BLaER1 (cell line): Measurements from ENCODE around the gene KMT2B.

Experiments used
- H3K27ac ChIP-seq: shearing (Covaris generic); formaldehyde crosslinking; 2 replicates; pipeline ENCODE4 v1.8.1; 2022
- H3K27me3 ChIP-seq: shearing (Covaris generic); formaldehyde crosslinking; 2 replicates; pipeline ENCODE4 v1.8.1; 2022
- H3K36me3 ChIP-seq: shearing (Covaris generic); formaldehyde crosslinking; 2 replicates; pipeline ENCODE4 v1.8.1; 2022
- H3K4me1 ChIP-seq: shearing (Covaris generic); formaldehyde crosslinking; 2 replicates; pipeline ENCODE4 v1.8.1; 2022
- H3K4me2 ChIP-seq: shearing (Covaris generic); formaldehyde crosslinking; 2 replicates; pipeline ENCODE4 v1.8.1; 2022
- H3K4me3 ChIP-seq: shearing (Covaris generic); formaldehyde crosslinking; 2 replicates; pipeline ENCODE4 v1.8.1; 2022
- H3K9ac ChIP-seq: shearing (Covaris generic); formaldehyde crosslinking; 2 replicates; pipeline ENCODE4 v1.8.1; 2022
- H3K9me3 ChIP-seq: shearing (Covaris generic); formaldehyde crosslinking; 2 replicates; pipeline ENCODE4 v1.8.1; 2022
- H4K20me1 ChIP-seq: shearing (Covaris generic); formaldehyde crosslinking; 2 replicates; pipeline ENCODE4 v1.8.1; 2022
- Cebpa-rat ChIP-seq: shearing (Covaris generic); IDR thresholded peaks from 2 replicates; pipeline ENCODE4 v1.8.1; 2022

The KMT2B gene

GRCh38 chr19:35755550-35756376, 38.0 kb downstream of the KMT2B start:
- H3K9me3 ChIP-seq: no peaks in the 10 kb centered on the region
- peaks cover 47% of the 10 kb centered on the region for H3K36me3 ChIP-seq
- peaks cover 28% of the 10 kb centered on the region for H3K4me1 ChIP-seq
- H3K27me3 ChIP-seq: no peaks in the 10 kb centered on the region
- no peak overlapping the region for H3K27ac ChIP-seq
- H4K20me1 ChIP-seq: peaks cover 11% of the 10 kb centered on the region
- TF ChIP-seq Cebpa-rat: no peak
- H3K4me2 ChIP-seq: no peak overlapping the region
- H3K4me3 ChIP-seq: no peak overlapping the region
- H3K9ac ChIP-seq: no peak overlapping the region

DNA sequence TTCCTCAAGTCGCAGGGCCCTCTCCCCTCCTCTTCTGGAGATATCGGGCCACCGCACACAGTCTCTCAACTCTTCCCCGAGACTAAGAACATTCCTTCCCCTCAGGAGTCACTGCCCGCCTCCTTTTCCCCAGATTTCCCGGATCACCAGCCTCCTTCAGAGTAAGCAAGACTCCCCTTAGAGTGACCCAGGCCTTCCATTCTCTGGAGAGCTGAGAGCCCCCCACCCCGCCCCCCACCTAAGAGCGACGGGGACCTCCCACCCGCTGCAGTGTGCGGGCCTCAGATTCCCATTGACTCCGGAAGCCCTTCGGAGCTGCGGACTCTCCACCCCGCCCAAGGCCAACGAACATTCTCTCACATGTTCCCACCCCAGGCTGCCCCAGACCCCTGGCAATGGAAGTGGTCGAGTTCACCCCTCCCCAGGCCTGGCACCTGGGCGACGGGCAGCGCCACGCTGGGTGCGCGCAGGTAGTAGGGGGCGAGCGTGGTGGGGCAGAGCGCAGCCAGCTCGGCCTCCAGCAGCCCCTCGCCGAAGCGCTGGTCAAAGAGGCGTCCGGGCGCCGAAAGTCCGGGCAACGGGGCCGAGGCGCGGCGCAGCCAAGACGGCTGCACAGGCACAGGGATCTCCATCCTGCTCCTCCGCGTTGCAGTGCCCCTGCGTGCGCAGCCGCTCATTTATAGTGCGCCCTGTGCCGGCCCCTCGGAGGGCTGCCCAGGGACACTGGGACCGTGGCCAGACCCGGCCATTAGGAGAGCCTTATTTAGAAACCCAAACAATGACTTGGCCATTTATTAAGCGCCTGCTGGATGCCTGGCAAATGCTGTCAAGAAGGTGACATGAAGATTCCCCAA, 38.8 kb downstream of the KMT2B start, which contains the start of gene HSPB6:
Gene HSPB6 (minus strand): TSS at position 653 of the 854 bp plus-strand sequence. CDS start 21 bp downstream, at position 632.
- Histone ChIP-seq H3K27me3 (no peaks in the 10 kb centered on the region), H3K4me3 (peak within 1 kb of the TSS; percentile 95), H3K9ac (peak within 1 kb of the TSS; percentile 82), H3K4me2 (peak within 1 kb of the TSS; percentile 98), H3K4me1 (peaks cover 27% of the 10 kb centered on the region), H3K9me3 (no peaks in the 10 kb centered on the region), H4K20me1 (peaks cover 11% of the 10 kb centered on the region), H3K27ac (peak within 1 kb of the TSS; percentile 87), H3K36me3 (peaks cover 55% of the 10 kb centered on the region)
- TF ChIP-seq Cebpa-rat: no peak

- Histone ChIP-seq H3K4me3 (peak overlapping the region; percentile 95), H3K36me3 (peaks cover 55% of the 10 kb centered on the region), H3K4me2 (peak overlapping the region; percentile 98), H3K27me3 (no peaks in the 10 kb centered on the region), H3K27ac (peak overlapping the region; percentile 87), H4K20me1 (peaks cover 11% of the 10 kb centered on the region), H3K9me3 (no peaks in the 10 kb centered on the region), H3K9ac (peak overlapping the region; percentile 82), H3K4me1 (peaks cover 27% of the 10 kb centered on the region)
- TF ChIP-seq Cebpa-rat: no peak
Measured at GRCh38 chr19:35757231-35757748, 39.5 kb downstream of the KMT2B start.

DNA sequence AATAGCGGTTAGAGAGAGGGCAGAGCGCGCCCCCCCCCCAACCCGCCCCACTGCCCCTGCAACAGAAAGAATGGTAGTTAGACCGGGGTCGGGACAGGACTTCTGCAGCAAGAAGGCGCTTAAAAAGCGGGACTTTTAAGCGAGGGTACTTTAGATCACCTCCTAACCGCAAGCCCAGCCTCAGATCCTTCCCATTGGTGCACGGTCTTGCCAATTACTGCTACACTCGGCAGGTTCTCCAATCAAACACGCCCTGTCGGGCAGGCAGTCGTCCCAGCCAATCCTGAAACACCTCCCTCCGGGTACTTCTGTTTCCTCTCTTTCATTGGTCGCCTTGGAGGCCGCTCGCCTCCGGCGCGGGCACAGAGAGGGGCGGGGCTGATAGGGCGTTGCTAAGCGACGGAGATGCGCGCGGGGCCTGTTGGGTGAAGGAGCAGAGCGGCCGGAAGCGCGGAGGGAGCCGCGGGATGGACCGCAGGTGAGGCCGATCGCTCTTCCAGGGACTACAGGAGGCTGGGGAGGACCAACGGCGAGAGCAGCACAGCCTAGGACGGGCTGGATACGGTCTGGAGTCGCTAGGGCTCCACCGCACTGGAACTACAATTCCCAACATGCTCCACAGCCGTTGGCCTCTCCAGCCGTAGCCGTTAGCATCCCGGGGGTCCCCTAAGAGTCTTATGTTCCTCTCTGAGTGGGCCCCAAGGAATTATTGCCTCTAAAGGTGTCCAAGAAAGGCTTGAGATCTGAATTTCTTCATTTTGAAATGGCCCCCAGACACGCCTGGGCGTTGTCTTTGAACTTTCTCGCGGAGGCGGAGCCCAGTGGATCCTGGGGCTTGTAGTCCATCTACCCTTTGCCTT, 40.2 kb downstream of the KMT2B start, which contains the start of gene PROSER3:
Gene PROSER3 (plus strand): TSS at position 428 of the 860 bp plus-strand sequence. CDS start 40 bp downstream, at position 468.
- peaks cover 55% of the 10 kb centered on the region for H3K36me3 ChIP-seq
- H3K27ac ChIP-seq: peak within 1 kb of the TSS; percentile 96
- H3K27me3 ChIP-seq: no peaks in the 10 kb centered on the region
- peak within 1 kb of the TSS; percentile 94 for H3K9ac ChIP-seq
- H3K9me3 ChIP-seq: no peaks in the 10 kb centered on the region
- H3K4me2 ChIP-seq: peak within 1 kb of the TSS; percentile 98
- peaks cover 27% of the 10 kb centered on the region for H3K4me1 ChIP-seq
- H4K20me1 ChIP-seq: peaks cover 11% of the 10 kb centered on the region
- no peak for TF ChIP-seq Cebpa-rat
- H3K4me3 ChIP-seq: peak within 1 kb of the TSS; percentile 95

GRCh38 chr19:35759697-35760096, 41.9 kb downstream of the KMT2B start:
- Histone ChIP-seq H3K9me3 (no peaks in the 10 kb centered on the region), H3K36me3 (peaks cover 57% of the 10 kb centered on the region), H3K4me3 (no peak overlapping the region), H3K9ac (peak overlapping the region; percentile 94), H3K27me3 (no peaks in the 10 kb centered on the region), H3K4me1 (peaks cover 27% of the 10 kb centered on the region), H4K20me1 (peaks cover 11% of the 10 kb centered on the region), H3K27ac (no peak overlapping the region), H3K4me2 (peak overlapping the region; percentile 85)
- no peak for TF ChIP-seq Cebpa-rat

- Histone ChIP-seq H4K20me1 (peaks cover 11% of the 10 kb centered on the region), H3K36me3 (peaks cover 63% of the 10 kb centered on the region), H3K9me3 (no peaks in the 10 kb centered on the region), H3K9ac (no peak overlapping the region), H3K4me3 (no peak overlapping the region), H3K4me1 (peaks cover 27% of the 10 kb centered on the region), H3K4me2 (no peak overlapping the region), H3K27me3 (no peaks in the 10 kb centered on the region), H3K27ac (no peak overlapping the region)
- no peak for TF ChIP-seq Cebpa-rat
Measured at GRCh38 chr19:35760711-35761349, 43.0 kb downstream of the KMT2B start.

GRCh38 chr19:35764432-35765315, 46.9 kb downstream of the KMT2B start:
- H3K27me3 ChIP-seq: no peaks in the 10 kb centered on the region
- H3K27ac ChIP-seq: no peak overlapping the region
- no peak overlapping the region for H3K9ac ChIP-seq
- H4K20me1 ChIP-seq: peaks cover 3% of the 10 kb centered on the region; the same call in 1 of the 2 replicates
- no peak for TF ChIP-seq Cebpa-rat
- no peaks in the 10 kb centered on the region for H3K9me3 ChIP-seq
- peaks cover 41% of the 10 kb centered on the region for H3K4me1 ChIP-seq
- H3K4me3 ChIP-seq: no peak overlapping the region
- no peak overlapping the region for H3K4me2 ChIP-seq
- H3K36me3 ChIP-seq: peaks cover 67% of the 10 kb centered on the region

DNA sequence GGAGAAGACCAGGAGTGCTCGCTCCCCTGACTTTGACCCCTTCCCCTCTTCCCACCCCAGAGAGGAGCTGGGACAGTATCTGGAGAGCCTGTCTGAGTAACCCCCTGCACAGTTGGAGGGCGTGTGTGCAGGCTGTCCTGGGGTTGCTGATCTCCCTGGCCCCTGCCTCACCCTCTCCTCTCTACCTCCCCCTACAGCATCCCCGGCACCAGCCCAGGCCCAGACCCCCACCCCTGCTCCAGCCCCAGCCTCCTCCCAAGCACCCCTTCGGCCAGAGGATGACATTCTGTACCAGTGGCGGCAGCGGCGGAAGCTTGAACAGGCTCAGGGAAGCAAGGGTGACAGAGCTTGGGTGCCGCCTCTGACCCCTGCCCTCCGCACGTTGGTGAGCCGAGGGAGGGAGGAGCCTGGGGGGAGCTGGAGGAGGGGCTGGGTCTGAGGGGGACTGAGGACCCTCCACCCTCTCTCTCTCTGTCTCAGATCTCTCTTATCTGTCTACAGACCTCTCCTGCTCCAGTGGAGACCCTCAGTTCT, 48.8 kb downstream of the KMT2B start:
- Histone ChIP-seq H3K27ac (peak overlapping the region; percentile 87), H3K27me3 (no peaks in the 10 kb centered on the region), H4K20me1 (no peaks in the 10 kb centered on the region), H3K9me3 (no peaks in the 10 kb centered on the region), H3K4me1 (peaks cover 39% of the 10 kb centered on the region), H3K4me2 (peak overlapping the region; percentile 96), H3K9ac (peak overlapping the region; percentile 66; the same call in 1 of the 2 replicates), H3K36me3 (peaks cover 47% of the 10 kb centered on the region), H3K4me3 (no peak overlapping the region)
- TF ChIP-seq Cebpa-rat: no peak
